GM12892 (cell line): ENCODE measurements around the gene TAF1. TPM values are rescaled to one million over a fixed set of nuclear protein-coding genes. Genes with fewer than 3 reads are reported as not detected.
"Not testable (repeated sequence)": the region's sequence is repeated elsewhere in the genome, so short reads cannot be mapped to it uniquely, and the experiment has no call there.

Experiments
- DNase-seq: peaks from one replicate; pipeline ENCODE4 v3.0.0; 2011; ENCODE audit not compliant: insufficient read length
- FAIRE-seq: peaks from 2 replicates; lab custom pipeline; 2011; peaks lifted over from hg19 to GRCh38; lab: Jason Lieb, UNC
- POLR2A ChIP-seq: IDR thresholded peaks from 2 replicates; pipeline ENCODE4 v1.6.1; 2011; ENCODE audit warnings: low read depth, low read length, control low read depth
- POLR2AphosphoS5 ChIP-seq: IDR thresholded peaks from 2 replicates; pipeline ENCODE4 v1.6.1; 2011; ENCODE audit warnings: low read depth, low read length, control low read depth
- TAF1 ChIP-seq: IDR thresholded peaks from 2 replicates; pipeline ENCODE4 v1.6.1; 2011; ENCODE audit warnings: low read depth, mild to moderate bottlenecking, control low read depth, low read length, borderline replicate concordance
- polyA plus RNA-seq: library from polyadenylated mRNA; unstranded; fragments of >200 nt; gene quantifications from one replicate; pipeline ENCODE4 v1.2.1, GENCODE V29; 2012; ENCODE audit warnings: missing spikeins, inconsistent platforms; ENCODE audit not compliant: missing spikeins

Gene TAF1
- 17.7 TPM for polyA plus RNA-seq

GRCh38 chrX:71365875-71366673 lies at the start of gene TAF1:
Gene TAF1 (plus strand): TSS chrX:71366357. CDS start chrX:71366375, 18 bp downstream.
- DNase-seq (peak; percentile 66), FAIRE-seq (peak; percentile 94)
- peak; percentile 74; the same call in 1 of the 2 replicates for TF ChIP-seq POLR2A
- TF ChIP-seq TAF1: peak; percentile 27; the same call in 1 of the 2 replicates
- TF ChIP-seq POLR2AphosphoS5: peak; percentile 64

- not testable (repeated sequence) for DNase-seq, FAIRE-seq
These were observed 49.2 kb upstream of the TAF1 start for GRCh38 chrX:71316959-71317358.

- FAIRE-seq (no peak), DNase-seq (no peak)
- no peak for TF ChIP-seq POLR2AphosphoS5
These were observed 46.0 kb upstream of the TAF1 start for GRCh38 chrX:71320126-71320525.

GRCh38 chrX:71321731-71322130 lies 44.4 kb upstream of the TAF1 start:
- FAIRE-seq (no peak), DNase-seq (no peak)
- no peak for TF ChIP-seq TAF1
- TF ChIP-seq POLR2AphosphoS5: no peak
- no peak for TF ChIP-seq POLR2A

GRCh38 chrX:71324452-71324851 lies 41.7 kb upstream of the TAF1 start:
- DNase-seq, FAIRE-seq: not testable (repeated sequence)

GRCh38 chrX:71326394-71326793 lies 39.8 kb upstream of the TAF1 start:
- TF ChIP-seq POLR2A: no peak
- TF ChIP-seq TAF1: no peak
- no peak for TF ChIP-seq POLR2AphosphoS5
- no peak for FAIRE-seq
- DNase-seq: no peak

GRCh38 chrX:71349151-71349665 lies 16.9 kb upstream of the TAF1 start:
- not testable (repeated sequence) for DNase-seq
- FAIRE-seq: peak; percentile 76

GRCh38 chrX:71349867-71350266 lies 16.3 kb upstream of the TAF1 start:
- DNase-seq: not testable (repeated sequence)
- FAIRE-seq: peak; percentile 17

- DNase-seq, FAIRE-seq: not testable (repeated sequence)
These were observed 13.7 kb upstream of the TAF1 start for GRCh38 chrX:71352439-71352838.

GRCh38 chrX:71364221-71364620 lies 1.9 kb upstream of the TAF1 start:
- DNase-seq: no peak
- no peak for FAIRE-seq
- TF ChIP-seq POLR2AphosphoS5 (no peak), POLR2A (no peak), TAF1 (no peak)

- FAIRE-seq (no peak), DNase-seq (no peak)
- TF ChIP-seq POLR2A (peak; percentile 86), POLR2AphosphoS5 (peak; percentile 88), TAF1 (peak; percentile 92; the same call in 1 of the 2 replicates)
These were observed 742 bp upstream of the TAF1 start for GRCh38 chrX:71365356-71365874.

GRCh38 chrX:71366674-71367256 lies 608 bp downstream of the TAF1 start:
- no peak for TF ChIP-seq POLR2AphosphoS5
- peak; percentile 33; the same call in 1 of the 2 replicates for TF ChIP-seq TAF1
- TF ChIP-seq POLR2A: no peak; the same call in 1 of the 2 replicates
- DNase-seq (peak; percentile 19), FAIRE-seq (peak; percentile 67)

- FAIRE-seq (no peak), DNase-seq (no peak)
- TF ChIP-seq POLR2AphosphoS5: no peak
- no peak for TF ChIP-seq TAF1
- no peak; the same call in 1 of the 2 replicates for TF ChIP-seq POLR2A
These were observed 1.2 kb downstream of the TAF1 start for GRCh38 chrX:71367396-71367795.
